KOPT-K1 (cell line): Measurements from ENCODE around the gene BNIP5.

Experiments
- H3K27ac ChIP-seq: fragments of 200-600 bp; sonication (generic); 2 replicates; pipeline ENCODE4 v1.5.1; 2016; ENCODE audit warnings: antibody characterized with exemption, mild to moderate bottlenecking, low read depth, low read length; ENCODE audit not compliant: poor library complexity, severe bottlenecking
- H3K36me3 ChIP-seq: fragments of 200-600 bp; sonication (generic); 2 replicates; pipeline ENCODE4 v1.5.1; 2017; ENCODE audit warnings: antibody characterized with exemption, mild to moderate bottlenecking, low read length, moderate library complexity; ENCODE audit not compliant: insufficient read depth
- H3K9me3 ChIP-seq: fragments of 200-600 bp; sonication (generic); 2 replicates; pipeline ENCODE4 v1.5.1; 2017; ENCODE audit warnings: antibody characterized with exemption, low read length, mild to moderate bottlenecking; ENCODE audit not compliant: insufficient read depth, poor library complexity, severe bottlenecking

BNIP5 gene

GRCh38 chr6:36266913-36267644 lies 69.6 kb downstream of the BNIP5 start:
- H3K27ac ChIP-seq: no peak overlapping the region
- peaks cover 8% of the 10 kb centered on the region for H3K9me3 ChIP-seq
- H3K36me3 ChIP-seq: no peaks in the 10 kb centered on the region
